Activated gamma-delta T cell treated with Interleukin-2 at 50 U/mL for 16 hours (primary cell): Measurements from ENCODE around the gene MIER3.
A peak's percentile ranks its signal among the peaks of the same experiment; 100 is the strongest.
"Not testable (repeated sequence)": the region's sequence is repeated elsewhere in the genome, so short reads cannot be mapped to it uniquely, and the experiment has no call there.

ENCODE experiments used
- DNase-seq: peaks from one replicate; pipeline ENCODE4 v3.0.0-alpha.2; 2020

Gene MIER3

GRCh38 chr5:56951946-56952691 lies at the start of gene MIER3:
Gene MIER3 (minus strand): TSS chr5:56952123. CDS start chr5:56952102, 21 bp downstream.
- peak; percentile 72 for DNase-seq

- no peak for DNase-seq
Observed at GRCh38 chr5:56995596-56995995, 43.7 kb upstream of the MIER3 start.

GRCh38 chr5:56993241-56993640 lies 41.3 kb upstream of the MIER3 start:
- DNase-seq, result no peak

GRCh38 chr5:56989676-56990075 lies 37.8 kb upstream of the MIER3 start:
- no peak for DNase-seq

- no peak for DNase-seq
Observed at GRCh38 chr5:56988490-56988889, 36.6 kb upstream of the MIER3 start.

GRCh38 chr5:56987171-56987570 lies 35.2 kb upstream of the MIER3 start:
- DNase-seq, result no peak

- DNase-seq, result no peak
Observed at GRCh38 chr5:56986626-56986947, 34.7 kb upstream of the MIER3 start.

GRCh38 chr5:56985936-56986625 lies 34.2 kb upstream of the MIER3 start:
- no peak for DNase-seq

- no peak for DNase-seq
Observed at GRCh38 chr5:56984445-56984844, 32.5 kb upstream of the MIER3 start.

- DNase-seq, result no peak
Observed at GRCh38 chr5:56983593-56984361, 31.9 kb upstream of the MIER3 start.

- no peak for DNase-seq
Observed at GRCh38 chr5:56981548-56982315, 29.8 kb upstream of the MIER3 start.

- no peak for DNase-seq
Observed at GRCh38 chr5:56979968-56980367, 28.0 kb upstream of the MIER3 start.

GRCh38 chr5:56979526-56979925 lies 27.6 kb upstream of the MIER3 start:
- DNase-seq, result not testable (repeated sequence)

GRCh38 chr5:56977822-56978221 lies 25.9 kb upstream of the MIER3 start:
- no peak for DNase-seq

GRCh38 chr5:56977021-56977420 lies 25.1 kb upstream of the MIER3 start:
- DNase-seq, result no peak

GRCh38 chr5:56974241-56974640 lies 22.3 kb upstream of the MIER3 start:
- DNase-seq, result no peak

GRCh38 chr5:56973473-56973872 lies 21.6 kb upstream of the MIER3 start:
- DNase-seq, result no peak

GRCh38 chr5:56971275-56971674 lies 19.4 kb upstream of the MIER3 start:
- DNase-seq, result no peak

- DNase-seq, result no peak
Observed at GRCh38 chr5:56964173-56964572, 12.2 kb upstream of the MIER3 start.

GRCh38 chr5:56963246-56963645 lies 11.3 kb upstream of the MIER3 start:
- DNase-seq, result no peak

GRCh38 chr5:56962286-56962685 lies 10.4 kb upstream of the MIER3 start:
- no peak for DNase-seq

GRCh38 chr5:56961746-56962145 lies 9.8 kb upstream of the MIER3 start:
- no peak for DNase-seq

GRCh38 chr5:56959326-56959725 lies 7.4 kb upstream of the MIER3 start:
- no peak for DNase-seq
